ENCODE measurements around the gene B4GALNT4. TPM values are rescaled to one million over a fixed set of nuclear protein-coding genes. Genes with fewer than 3 reads are reported as not detected.

Gene B4GALNT4
- total RNA-seq, 4 donors from 2014 or later, result 7.1 to 22.2 (median 14.1) TPM

GRCh38 chr11:337711-338110 lies 31.6 kb upstream of the B4GALNT4 start:
- H3K27ac ChIP-seq, result peak overlapping the region in 2 of 4 donors; percentile 89 to 94
- H3K9me3 ChIP-seq, result no peaks in the 10 kb centered on the region
- 91 to 96% methylated on average over 6 of the region's 6 CpGs for WGBS, 2 donors
- peaks cover 0 to 69% (median 27%) of the 10 kb centered on the region in 4 donors for H3K4me1 ChIP-seq
- no peaks in the 10 kb centered on the region for H3K36me3 ChIP-seq
- H3K4me3 ChIP-seq, result no peak overlapping the region
- TF ChIP-seq EP300 (IDR thresholded peaks at IDR 0.05) (no peak), POLR2A (IDR thresholded peaks at IDR 0.05) (no peak), CTCF (IDR thresholded peaks at IDR 0.05) (no peak)
- no peak for DNase-seq (ENCODE audit: low spot score in 2 of 2)
- no peaks in the 10 kb centered on the region for H3K27me3 ChIP-seq

GRCh38 chr11:339963-340362 lies 29.3 kb upstream of the B4GALNT4 start:
- 89 to 93% methylated on average over 2 of the region's 2 CpGs for WGBS, 2 donors
- no peak for DNase-seq (ENCODE audit: low spot score in 2 of 2)
- no peak overlapping the region for H3K4me3 ChIP-seq
- TF ChIP-seq EP300 (IDR thresholded peaks at IDR 0.05) (no peak), POLR2A (IDR thresholded peaks at IDR 0.05) (no peak), CTCF (IDR thresholded peaks at IDR 0.05) (no peak)
- peaks cover 0 to 60% (median 23%) of the 10 kb centered on the region in 4 donors for H3K4me1 ChIP-seq
- no peaks in the 10 kb centered on the region for H3K36me3 ChIP-seq
- H3K27ac ChIP-seq, result peak overlapping the region in 1 of 4 donors; percentile 80
- no peaks in the 10 kb centered on the region for H3K9me3 ChIP-seq
- no peaks in the 10 kb centered on the region for H3K27me3 ChIP-seq

GRCh38 chr11:340539-341512 lies 28.5 kb upstream of the B4GALNT4 start:
- Histone ChIP-seq H3K27me3 (no peaks in the 10 kb centered on the region), H3K4me1 (peaks cover 0 to 52% (median 19%) of the 10 kb centered on the region in 4 donors), H3K27ac (peak overlapping the region; percentile 1 to 84 (median 71)), H3K36me3 (no peaks in the 10 kb centered on the region), H3K9me3 (no peaks in the 10 kb centered on the region), H3K4me3 (no peak overlapping the region)
- TF ChIP-seq EP300 (IDR thresholded peaks at IDR 0.05) (no peak), POLR2A (IDR thresholded peaks at IDR 0.05) (no peak), CTCF (IDR thresholded peaks at IDR 0.05) (no peak)
- WGBS, 2 donors, result 59 to 80% methylated on average over 4 to 5 of the region's 5 CpGs
- no peak for DNase-seq (ENCODE audit: low spot score in 2 of 2)

DNA sequence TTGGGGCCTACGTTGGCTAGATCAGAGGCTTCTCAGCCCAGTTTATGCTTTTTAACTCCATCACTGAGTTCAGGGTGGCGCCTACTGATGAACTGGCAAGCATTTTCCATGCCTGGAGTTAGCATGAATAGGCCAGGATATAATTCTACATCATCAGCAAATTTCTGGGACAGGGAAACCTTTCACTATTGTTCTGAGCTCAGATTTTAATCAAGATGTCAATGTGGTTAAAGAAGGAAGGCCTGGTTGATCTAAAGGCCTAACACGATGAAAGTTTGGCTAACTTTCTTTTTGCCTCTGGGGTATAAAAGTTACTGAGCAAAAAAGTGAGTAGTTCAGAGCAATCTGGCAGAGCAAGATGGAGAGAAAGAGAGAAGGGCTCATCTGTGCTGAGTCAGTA lies 27.0 kb upstream of the B4GALNT4 start:
- Histone ChIP-seq H3K27me3 (no peaks in the 10 kb centered on the region), H3K4me1 (peaks cover 0 to 37% (median 6%) of the 10 kb centered on the region in 4 donors), H3K36me3 (no peaks in the 10 kb centered on the region), H3K27ac (peak overlapping the region; percentile 9 to 84 (median 71)), H3K4me3 (no peak overlapping the region), H3K9me3 (no peaks in the 10 kb centered on the region)
- WGBS, 2 donors, result 38 to 49% methylated on average over 3 of the region's 3 CpGs
- TF ChIP-seq CTCF (IDR thresholded peaks at IDR 0.05), result no peak
- no peak for DNase-seq (ENCODE audit: low spot score in 2 of 2)

Measured in tibial nerve (tissue), 4 donors.